GM19025 (cell line): Measurements from ENCODE around the gene TMEM74B.

Source experiments
- ATAC-seq: cut with Tn5 transposase; IDR thresholded peaks from one replicate; pipeline ENCODE4 v1.9.1; 2021; ENCODE audit warnings: mild to moderate bottlenecking, low read depth, moderate library complexity; ENCODE audit not compliant: unreplicated experiment

The TMEM74B gene

GRCh38 chr20:1184260-1184637, 532 bp downstream of the TMEM74B start:
- ATAC-seq: no peak

GRCh38 chr20:1183153-1183552, 1.6 kb downstream of the TMEM74B start:
- no peak for ATAC-seq

GRCh38 chr20:1182106-1182505, 2.7 kb downstream of the TMEM74B start:
- no peak for ATAC-seq

- no peak for ATAC-seq
These were observed 3.8 kb downstream of the TMEM74B start for GRCh38 chr20:1180949-1181348.

GRCh38 chr20:1178623-1179022, 6.2 kb downstream of the TMEM74B start:
- no peak for ATAC-seq

- no peak for ATAC-seq
These were observed 6.7 kb downstream of the TMEM74B start for GRCh38 chr20:1178103-1178502.

- no peak for ATAC-seq
These were observed 7.1 kb downstream of the TMEM74B start for GRCh38 chr20:1177680-1178079.

- no peak for ATAC-seq
These were observed 10.0 kb downstream of the TMEM74B start for GRCh38 chr20:1174787-1175186.

- no peak for ATAC-seq
These were observed 11.1 kb downstream of the TMEM74B start for GRCh38 chr20:1173698-1174097.

- no peak for ATAC-seq
These were observed 13.2 kb downstream of the TMEM74B start for GRCh38 chr20:1171461-1172093.

- ATAC-seq: no peak
These were observed 15.6 kb downstream of the TMEM74B start for GRCh38 chr20:1169224-1169623.

- no peak for ATAC-seq
These were observed 17.6 kb downstream of the TMEM74B start for GRCh38 chr20:1166948-1167720.

GRCh38 chr20:1165941-1166340, 18.8 kb downstream of the TMEM74B start:
- no peak for ATAC-seq

- ATAC-seq: no peak
These were observed 19.3 kb downstream of the TMEM74B start for GRCh38 chr20:1165521-1165920.

- no peak for ATAC-seq
These were observed 19.9 kb downstream of the TMEM74B start for GRCh38 chr20:1164871-1165270.

- ATAC-seq: no peak
These were observed 21.1 kb downstream of the TMEM74B start for GRCh38 chr20:1163653-1164052.

- no peak for ATAC-seq
These were observed 21.7 kb downstream of the TMEM74B start for GRCh38 chr20:1163105-1163504.

GRCh38 chr20:1160991-1161390, 23.8 kb downstream of the TMEM74B start:
- no peak for ATAC-seq

- no peak for ATAC-seq
These were observed 24.3 kb downstream of the TMEM74B start for GRCh38 chr20:1160496-1160895.

GRCh38 chr20:1155342-1155741, 29.4 kb downstream of the TMEM74B start:
- ATAC-seq: no peak

GRCh38 chr20:1154691-1155090, 30.1 kb downstream of the TMEM74B start:
- ATAC-seq: no peak

GRCh38 chr20:1154226-1154625, 30.6 kb downstream of the TMEM74B start:
- ATAC-seq: no peak
